Left cardiac atrium (tissue), 4 donors: ENCODE results near the gene NOTUM. TPM values are rescaled to one million over a fixed set of nuclear protein-coding genes. Genes with fewer than 3 reads are reported as not detected.

Source experiments
- ATAC-seq, 2 donors: fragments of 200-7000 bp; cut with Tn5 transposase; one replicate each; pipeline ENCODE4 v1.9.1; 2020; ENCODE audit warnings: mild to moderate bottlenecking in 2 of 2, moderate library complexity in 2 of 2
- DNase-seq: peaks from one replicate; pipeline ENCODE4 v3.0.0-alpha.2; 2020
- intact Hi-C, 2 donors: fragments of 100-400 bp; cut with DNase I; formaldehyde crosslinking; loops; one replicate each; pipeline versions ENCODE4 v1.14.1 to v1.15.1; 2022 to 2023
- total RNA-seq, 2 donors: library from RNA; stranded (reverse); fragmentation: NEBNext Ultra II Directional; extraction: Animal tissue kit (Norgen Biotek cat#: 25700); gene quantifications; one replicate each; pipeline ENCODE4 v1.2.1, GENCODE V29; 2021
- donor health status: DM: no; HTN: yes; CAD: no.
- donor health status: DM: no; HTN: yes; CAD: no; lungs with severe emphysema.
- donor health status: DM: yes; HTN: yes; CAD: no.
- donor health status: Dilated cardiomyopathy.

Gene NOTUM
- total RNA-seq, 2 donors from 2014 or later: not detected

DNA sequence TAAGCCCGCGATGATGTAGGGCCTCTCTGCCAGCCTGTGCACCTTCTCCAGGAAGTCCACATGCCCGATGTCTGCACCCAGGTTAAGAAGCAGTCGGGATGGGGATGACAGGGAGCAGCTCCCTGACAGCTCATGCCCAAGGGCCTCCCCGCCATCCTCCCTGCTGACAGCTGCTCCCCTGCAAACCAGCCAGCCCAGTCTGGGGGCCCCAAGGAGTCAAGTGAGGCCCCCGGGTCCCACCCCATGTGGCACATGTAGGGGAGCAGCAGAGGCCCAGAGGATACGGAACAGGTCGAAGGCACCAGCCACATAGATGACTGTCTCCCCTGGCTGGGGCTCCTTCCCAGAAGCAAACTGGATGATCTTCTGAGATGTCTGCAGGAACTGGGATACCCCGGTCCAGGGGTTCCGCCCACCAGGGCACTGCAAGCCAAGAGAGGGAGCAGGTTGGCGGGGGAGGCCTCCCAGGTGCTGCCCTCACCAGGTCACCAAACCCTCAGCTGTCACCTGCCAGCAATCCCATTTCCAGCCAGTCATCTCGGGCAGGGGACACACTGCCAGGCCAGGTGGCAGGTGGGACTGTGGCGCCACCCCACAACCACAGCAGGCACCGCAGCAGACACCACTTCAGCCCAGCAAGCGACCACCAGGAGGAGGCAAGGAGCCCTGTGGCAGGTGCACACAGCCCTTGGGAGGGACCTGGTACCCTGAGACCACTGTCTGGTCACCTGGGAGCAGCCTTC lies 54.3 kb downstream of the NOTUM start:
- intact Hi-C loops: no loop called here
- no peak for DNase-seq

DNA sequence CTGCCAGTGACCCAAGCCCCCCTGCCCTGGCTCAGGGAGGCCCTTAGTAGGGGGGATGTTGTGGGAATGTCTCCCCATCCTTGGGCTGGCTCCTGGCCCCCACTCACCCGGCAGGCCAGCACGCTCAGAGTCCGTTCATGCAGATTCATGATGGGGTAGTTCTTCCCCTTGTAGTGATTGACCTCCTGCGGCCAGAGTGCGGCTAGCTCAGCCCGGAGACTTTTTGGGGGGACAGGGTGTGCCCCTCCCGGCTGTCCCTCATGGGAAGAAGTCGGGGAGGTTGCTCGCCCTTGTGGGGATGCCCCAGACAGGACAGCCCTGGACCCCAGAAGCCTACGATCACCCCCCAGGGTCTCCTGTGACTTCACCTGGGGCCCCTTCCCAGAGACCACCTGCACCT lies 55.0 kb downstream of the NOTUM start:
- DNase-seq (no peak), ATAC-seq (no peak)
- intact Hi-C loops: no loop called here

More for the DNA sequence above, 54.3 kb downstream of the NOTUM start:
- ATAC-seq: no peak

DNA sequence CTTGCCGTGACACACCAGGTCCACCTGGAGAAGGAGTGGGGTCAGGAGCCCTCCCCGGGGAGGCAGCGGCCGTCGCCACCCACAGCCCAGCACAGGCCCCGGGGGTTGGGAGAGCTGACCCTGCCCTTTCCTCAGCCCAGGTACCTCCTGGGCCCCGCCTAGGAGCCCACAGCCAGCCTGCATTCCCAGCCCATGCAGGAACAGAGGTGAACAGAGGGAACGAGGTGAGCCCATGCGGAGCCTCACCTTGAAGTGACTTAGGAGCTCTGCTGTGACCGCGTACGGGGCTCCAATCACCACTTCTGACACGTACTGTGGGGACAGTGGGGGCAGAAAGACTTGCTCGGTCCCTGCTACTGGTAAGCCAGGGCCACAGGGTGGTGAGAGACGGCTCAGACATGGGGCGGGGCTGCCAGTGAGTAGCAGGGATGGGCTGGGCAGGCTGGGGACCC lies 55.5 kb downstream of the NOTUM start:
- no peak for ATAC-seq

DNA sequence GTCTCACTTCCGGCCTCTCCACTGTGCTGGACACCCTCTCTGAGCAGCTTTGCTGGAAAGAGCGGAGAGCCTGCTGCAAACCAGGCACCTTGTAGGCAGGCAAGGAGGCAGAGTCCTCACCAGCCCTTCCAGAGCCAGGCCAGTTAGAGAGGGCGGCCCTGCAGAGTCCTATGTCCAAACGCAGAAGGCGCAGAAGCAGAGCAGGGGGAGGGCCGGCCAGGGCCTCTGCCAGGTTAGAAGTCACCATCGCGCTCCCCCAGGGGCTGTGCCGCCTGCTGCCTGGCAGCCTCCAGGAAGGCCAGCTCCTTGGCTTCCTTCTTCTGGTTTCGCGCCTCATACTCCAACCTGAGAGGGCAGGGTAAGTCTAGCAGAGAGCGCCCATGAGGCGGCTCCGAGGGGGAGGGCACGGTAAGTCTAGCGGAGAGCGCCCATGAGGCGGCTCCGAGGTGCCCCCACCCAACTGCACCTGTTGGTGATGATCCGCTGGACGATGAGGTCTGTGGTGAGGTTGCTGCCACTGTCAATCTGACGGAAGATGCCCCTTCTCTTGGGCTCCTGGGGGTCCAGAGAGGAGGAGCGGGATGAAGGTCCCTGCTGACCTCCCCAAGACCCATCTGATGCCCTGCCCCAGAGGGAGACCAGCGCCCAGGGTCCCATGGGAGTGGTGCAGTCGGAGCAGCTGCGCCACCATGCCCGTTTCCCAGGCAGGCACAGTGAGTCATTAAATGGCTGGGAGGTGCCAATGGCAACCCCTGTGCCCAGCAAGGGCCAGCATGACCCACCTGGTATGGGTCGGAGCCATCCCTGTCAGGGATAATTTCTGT lies 56.2 kb downstream of the NOTUM start:
- ATAC-seq (no peak), DNase-seq (no peak)
- intact Hi-C loops: no loop called here

More for the DNA sequence above, 55.5 kb downstream of the NOTUM start:
- no peak for DNase-seq
- intact Hi-C loops: no loop called here

DNA sequence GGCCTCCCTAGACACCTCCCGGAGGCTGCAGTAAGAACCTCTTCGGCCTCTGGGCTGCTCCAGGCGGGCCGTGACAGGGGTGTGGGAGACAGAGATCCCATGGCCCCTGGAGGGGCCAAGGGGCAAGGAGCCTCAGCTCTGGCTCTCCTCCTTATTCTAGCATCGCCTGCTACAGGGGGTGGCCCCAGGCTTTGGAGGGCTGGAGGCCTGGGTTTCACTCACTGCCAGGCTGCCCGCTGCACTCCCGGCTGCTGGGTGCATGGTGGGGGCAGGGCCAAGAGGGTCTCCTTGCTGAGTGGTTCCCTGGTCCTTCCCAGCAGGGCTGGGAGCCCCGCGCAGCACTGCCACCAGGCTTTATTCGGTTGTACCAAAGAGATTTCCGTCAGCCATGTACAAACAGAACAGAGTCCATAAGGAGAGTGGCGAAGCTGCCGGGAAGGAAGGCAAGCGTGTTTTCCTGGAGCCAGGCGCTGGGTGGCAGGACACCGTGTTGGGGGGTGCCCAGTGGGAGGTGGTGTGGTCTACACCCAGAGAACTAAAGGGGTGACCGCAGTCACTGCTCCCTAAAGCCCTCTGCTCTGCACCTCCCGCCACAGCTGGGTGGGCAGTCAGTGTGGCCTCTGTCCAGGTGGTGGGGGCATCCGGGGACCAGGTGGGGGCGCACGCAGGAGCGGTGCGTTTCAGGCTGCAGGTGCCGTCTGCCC lies 56.9 kb downstream of the NOTUM start:
- no peak for ATAC-seq
- DNase-seq: no peak
- intact Hi-C loops: no loop called here

DNA sequence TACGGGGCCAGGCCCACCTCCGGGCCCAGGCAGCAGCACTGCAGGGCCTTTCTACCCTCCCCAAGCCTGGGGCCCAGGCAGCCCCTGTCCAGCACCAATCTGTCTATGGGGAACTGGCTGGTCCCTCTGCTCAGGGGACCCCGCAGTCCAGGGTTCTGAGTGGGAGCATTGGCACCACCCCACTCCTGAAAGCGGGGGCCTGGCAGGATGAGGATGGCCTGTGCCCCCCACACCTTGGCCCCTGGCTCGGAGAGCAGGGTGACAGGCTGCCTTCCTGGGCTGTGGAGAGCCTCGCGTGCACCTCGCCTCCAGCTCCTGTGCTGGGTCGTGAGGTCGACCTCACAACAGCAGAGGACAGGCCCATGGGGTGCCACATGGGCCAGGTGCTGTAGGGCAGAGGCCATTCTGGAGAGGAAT lies 57.6 kb downstream of the NOTUM start:
- ATAC-seq (no peak), DNase-seq (no peak)
- intact Hi-C loops: no loop called here

DNA sequence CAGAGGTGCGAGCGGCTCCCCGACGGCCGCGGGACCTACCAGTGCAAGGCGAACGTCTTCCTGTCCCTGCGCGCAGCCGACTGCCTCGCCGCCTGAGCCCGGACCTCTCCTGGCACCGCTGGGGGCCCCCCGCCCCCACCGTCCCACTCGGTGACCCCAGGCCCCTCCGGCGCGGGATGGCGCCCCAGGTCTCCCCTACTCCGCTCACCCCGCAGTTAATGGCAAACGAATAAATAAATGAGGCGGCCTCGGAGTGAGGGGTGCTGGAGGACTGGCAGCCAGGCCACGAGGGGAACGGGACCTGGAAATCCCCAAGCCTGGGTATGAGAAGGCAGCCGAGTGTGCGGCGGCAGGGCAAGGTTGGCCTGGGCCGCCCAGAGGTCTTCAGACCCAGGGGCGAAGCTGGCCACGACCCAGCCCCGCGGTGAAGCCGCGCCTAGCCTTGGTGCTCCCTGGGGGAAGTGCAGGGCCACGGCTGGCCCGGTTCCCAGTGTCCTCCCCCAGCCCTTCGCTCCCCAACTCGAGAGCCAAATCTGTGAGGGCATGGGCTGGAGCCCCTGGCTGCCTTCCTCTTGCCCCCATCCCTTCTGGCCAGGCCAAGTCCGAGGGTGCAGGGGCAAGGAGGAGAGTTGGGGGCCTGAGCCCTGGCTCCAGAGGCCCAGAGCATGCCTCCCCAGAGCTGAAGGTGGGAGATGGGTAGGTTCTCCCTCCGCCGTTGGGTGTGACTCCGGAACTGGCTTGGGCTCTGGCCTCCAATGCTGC lies 58.2 kb downstream of the NOTUM start:
- ATAC-seq: peak; percentile 3 to 13
- DNase-seq: no peak
- intact Hi-C loops: no loop called here

Other genes with a start within 250 kb of the NOTUM start
- gene SLC25A10, start 248.9 kb downstream of the NOTUM start, total RNA-seq: 10 to 100 TPM; 10.1 to 11.8 TPM
- not detected for gene GCGR, start 157.0 kb downstream of the NOTUM start, total RNA-seq
- gene MCRIP1, start 127.9 kb downstream of the NOTUM start, total RNA-seq: 10 to 100 TPM; 83.9 to 98.0 TPM
- not detected for gene PPP1R27, start 126.1 kb downstream of the NOTUM start, total RNA-seq
- 100 to 1,000 TPM; 403 to 414 TPM for gene P4HB, start 100.7 kb downstream of the NOTUM start, total RNA-seq
- 100 to 1,000 TPM; 168 to 252 TPM for gene ARHGDIA, start 89.8 kb downstream of the NOTUM start, total RNA-seq
- 10 to 100 TPM; 33.7 to 45.2 TPM for gene ALYREF, start 69.6 kb downstream of the NOTUM start, total RNA-seq
- 100 to 1,000 TPM; 133 to 155 TPM for gene ANAPC11, start 69.5 kb downstream of the NOTUM start, total RNA-seq
- gene NPB, start 58.9 kb downstream of the NOTUM start, total RNA-seq: under 1 TPM; 0.21 to 0.24 TPM
- 10 to 100 TPM; 21.8 to 22.2 TPM for gene PCYT2, start 49.8 kb downstream of the NOTUM start, total RNA-seq
- 1 to 10 TPM; 8.9 to 9.2 TPM for gene SIRT7, start 43.0 kb downstream of the NOTUM start, total RNA-seq
- 10 to 100 TPM; 20.9 to 25.1 TPM for gene MAFG, start 33.5 kb downstream of the NOTUM start, total RNA-seq
- gene PYCR1, start 23.9 kb downstream of the NOTUM start, total RNA-seq: 10 to 100 TPM in 1 of 2 donors, 1 to 10 TPM in 1; 9.6 to 10.5 TPM
- under 1 TPM in 1 of 2 donors, not detected in 1; 0.50 TPM for gene MYADML2, start 14.0 kb downstream of the NOTUM start, total RNA-seq
- gene ASPSCR1, start 16.4 kb upstream of the NOTUM start, total RNA-seq: 10 to 100 TPM; 16.9 to 24.4 TPM
- gene CENPX, start 61.7 kb upstream of the NOTUM start, total RNA-seq: 10 to 100 TPM; 27.2 to 37.2 TPM
- gene LRRC45, start 62.1 kb upstream of the NOTUM start, total RNA-seq: 1 to 10 TPM; 3.7 to 7.9 TPM
- 1 to 10 TPM; 3.8 to 4.2 TPM for gene RAC3, start 70.5 kb upstream of the NOTUM start, total RNA-seq
- gene DCXR, start 76.5 kb upstream of the NOTUM start, total RNA-seq: 100 to 1,000 TPM; 132 to 161 TPM
- 10 to 100 TPM; 16.4 to 22.4 TPM for gene RFNG, start 90.6 kb upstream of the NOTUM start, total RNA-seq
- 10 to 100 TPM; 72.2 to 79.3 TPM for gene GPS1, start 90.7 kb upstream of the NOTUM start, total RNA-seq
- 10 to 100 TPM; 59.2 to 65.4 TPM for gene DUS1L, start 104.6 kb upstream of the NOTUM start, total RNA-seq
- gene FASN, start 137.0 kb upstream of the NOTUM start, total RNA-seq: 100 to 1,000 TPM; 220 to 646 TPM